ENCODE results near the gene CYLC2. TPM values are rescaled to one million over a fixed set of nuclear protein-coding genes. Genes with fewer than 3 reads are reported as not detected.

The CYLC2 gene
- total RNA-seq, 4 donors from 2014 or later, result not detected

DNA sequence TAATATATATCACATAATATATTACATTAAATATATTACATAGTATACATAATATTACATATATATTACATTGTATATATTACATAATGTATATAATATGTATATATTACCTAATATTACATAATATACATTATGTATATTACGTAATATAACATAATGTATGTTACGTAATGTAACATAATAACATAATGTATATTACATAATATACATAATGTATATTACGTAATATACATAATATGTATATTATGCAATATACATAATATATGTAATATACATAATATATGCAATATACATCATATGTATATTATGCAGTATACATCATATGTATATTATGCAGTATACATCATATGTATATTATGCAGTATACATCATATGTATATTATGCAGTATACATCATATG lies 19.1 kb downstream of the CYLC2 start:
- Histone ChIP-seq H3K4me3 (no peak overlapping the region), H3K27me3 (no peaks in the 10 kb centered on the region), H3K27ac (no peak overlapping the region), H3K4me1 (no peaks in the 10 kb centered on the region), H3K36me3 (no peaks in the 10 kb centered on the region), H3K9me3 (no peaks in the 10 kb centered on the region)
- intact Hi-C loops (cut with DNase I), result no loop called here
- no peak for DNase-seq
- no peak for TF ChIP-seq POLR2A (IDR thresholded peaks at IDR 0.05)
- TF ChIP-seq CTCF (IDR thresholded peaks at IDR 0.05), result no peak
- 82 to 88% methylated on average over 1 of the region's 3 CpGs for WGBS, 2 donors

- H3K9me3 ChIP-seq, result no peaks in the 10 kb centered on the region
- no peak for DNase-seq
- H3K27me3 ChIP-seq, result no peaks in the 10 kb centered on the region
- H3K4me1 ChIP-seq, result no peaks in the 10 kb centered on the region
- 54 to 62% methylated on average over 2 of the region's 2 CpGs for WGBS, 2 donors
- no peak overlapping the region for H3K4me3 ChIP-seq
- TF ChIP-seq CTCF (IDR thresholded peaks at IDR 0.05) (no peak), POLR2A (IDR thresholded peaks at IDR 0.05) (no peak)
- intact Hi-C loops (cut with DNase I), result no loop called here
- H3K27ac ChIP-seq, result no peak overlapping the region
- no peaks in the 10 kb centered on the region for H3K36me3 ChIP-seq
Measured at GRCh38 chr9:103025796-103026195, 30.7 kb downstream of the CYLC2 start.

GRCh38 chr9:103037508-103038477 lies 42.7 kb downstream of the CYLC2 start:
- H3K9me3 ChIP-seq, result peaks cover 0 to 5% (median 0%) of the 10 kb centered on the region in 3 donors
- H3K36me3 ChIP-seq, result no peaks in the 10 kb centered on the region
- no peak for DNase-seq
- 66 to 72% methylated on average over 2 to 4 of the region's 4 CpGs for WGBS, 2 donors
- intact Hi-C loops (cut with DNase I), result no loop called here
- H3K4me1 ChIP-seq, result no peaks in the 10 kb centered on the region
- no peak overlapping the region for H3K4me3 ChIP-seq
- TF ChIP-seq POLR2A (IDR thresholded peaks at IDR 0.05) (no peak), CTCF (IDR thresholded peaks at IDR 0.05) (no peak)
- H3K27ac ChIP-seq, result no peak overlapping the region
- no peaks in the 10 kb centered on the region for H3K27me3 ChIP-seq

DNA sequence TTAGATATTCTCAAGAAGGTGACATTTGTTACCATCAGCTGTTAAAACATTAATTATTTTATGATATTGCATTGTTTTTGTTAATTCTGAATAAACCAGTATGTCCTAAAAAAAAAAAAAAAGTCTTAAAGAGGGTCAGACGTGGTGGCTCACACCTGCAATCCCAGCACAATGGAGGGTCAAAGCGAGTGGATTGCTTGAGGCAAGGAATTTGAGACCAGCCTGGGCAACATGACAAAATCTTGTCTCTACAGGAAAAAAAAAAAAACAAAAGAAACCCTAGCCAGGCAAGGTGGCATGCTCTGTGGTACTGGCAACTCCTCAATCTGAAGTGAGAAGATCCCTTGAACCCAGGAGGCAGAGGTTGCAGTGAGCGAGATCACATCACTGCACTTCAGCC lies 46.8 kb downstream of the CYLC2 start:
- no peak for TF ChIP-seq POLR2A (IDR thresholded peaks at IDR 0.05)
- no peak for TF ChIP-seq CTCF (IDR thresholded peaks at IDR 0.05)
- Histone ChIP-seq H3K36me3 (no peaks in the 10 kb centered on the region), H3K9me3 (peaks cover 0 to 5% (median 0%) of the 10 kb centered on the region in 3 donors), H3K4me1 (no peaks in the 10 kb centered on the region), H3K4me3 (no peak overlapping the region), H3K27me3 (no peaks in the 10 kb centered on the region), H3K27ac (no peak overlapping the region)
- intact Hi-C loops (cut with DNase I), result no loop called here
- WGBS, 2 donors, result 37 to 38% methylated on average over 3 of the region's 3 CpGs
- DNase-seq, result no peak

Small RNAs within 50 kb of the gene (small RNA-seq; reads per million reads assigned to genes)
- 0 reads per million in 4 donors for gene AL589823.1
